Activated T-helper 9 cell treated with anti-CD3 and anti-CD28 coated beads, Interleukin-2, amount 50 U/mL, for 16 hours (primary cell): Measurements from ENCODE around the gene MPP3.

ENCODE experiments used
- DNase-seq: peaks from one replicate; pipeline ENCODE4 v3.0.0-alpha.2; 2020; ENCODE audit warnings: low read depth

Gene MPP3

GRCh38 chr17:43832168-43832975, 574 bp downstream of the MPP3 start:
- no peak for DNase-seq

GRCh38 chr17:43831633-43832032, 1.3 kb downstream of the MPP3 start:
- no peak for DNase-seq

- no peak for DNase-seq
Measured at GRCh38 chr17:43830510-43831140, 2.3 kb downstream of the MPP3 start.

GRCh38 chr17:43829738-43830137, 3.2 kb downstream of the MPP3 start:
- DNase-seq, result no peak

GRCh38 chr17:43827596-43827995, 5.3 kb downstream of the MPP3 start:
- no peak for DNase-seq

- no peak for DNase-seq
Measured at GRCh38 chr17:43826206-43826605, 6.7 kb downstream of the MPP3 start.

- no peak for DNase-seq
Measured at GRCh38 chr17:43825567-43825966, 7.4 kb downstream of the MPP3 start.

- no peak for DNase-seq
Measured at GRCh38 chr17:43823350-43824084, 9.4 kb downstream of the MPP3 start.

- no peak for DNase-seq
Measured at GRCh38 chr17:43822570-43823190, 10.3 kb downstream of the MPP3 start.

GRCh38 chr17:43820759-43821158, 12.2 kb downstream of the MPP3 start:
- DNase-seq, result no peak

GRCh38 chr17:43818966-43819365, 14.0 kb downstream of the MPP3 start:
- DNase-seq, result no peak

- no peak for DNase-seq
Measured at GRCh38 chr17:43817826-43818225, 15.1 kb downstream of the MPP3 start.

- DNase-seq, result no peak
Measured at GRCh38 chr17:43816336-43817320, 16.3 kb downstream of the MPP3 start.

GRCh38 chr17:43814714-43815113, 18.2 kb downstream of the MPP3 start:
- no peak for DNase-seq

- no peak for DNase-seq
Measured at GRCh38 chr17:43814026-43814425, 18.9 kb downstream of the MPP3 start.

GRCh38 chr17:43813386-43813785, 19.6 kb downstream of the MPP3 start:
- no peak for DNase-seq

- DNase-seq, result no peak
Measured at GRCh38 chr17:43812396-43813265, 20.3 kb downstream of the MPP3 start.

- no peak for DNase-seq
Measured at GRCh38 chr17:43810823-43811222, 22.1 kb downstream of the MPP3 start.

- no peak for DNase-seq
Measured at GRCh38 chr17:43810226-43810715, 22.7 kb downstream of the MPP3 start.

- no peak for DNase-seq
Measured at GRCh38 chr17:43809121-43809520, 23.8 kb downstream of the MPP3 start.
